RPMI7951 (cell line): ENCODE results near the gene RASGEF1B. TPM values are rescaled to one million over a fixed set of nuclear protein-coding genes. Genes with fewer than 3 reads are reported as not detected.
"Not testable (repeated sequence)": the region's sequence is repeated elsewhere in the genome, so short reads cannot be mapped to it uniquely, and the experiment has no call there.

Source experiments
- DNase-seq: peaks from one replicate; pipeline ENCODE4 v3.0.0-alpha.2; 2012; ENCODE audit warnings: low read depth
- total RNA-seq: library from RNA; depleted of rRNA; stranded (reverse); fragments of >200 nt; shearing (Covaris generic); gene quantifications from 2 replicates; pipeline ENCODE4 v1.2.3, GENCODE V29; 2014

The RASGEF1B gene
- total RNA-seq, 1 experiment from 2014 or later, result not detected

DNA sequence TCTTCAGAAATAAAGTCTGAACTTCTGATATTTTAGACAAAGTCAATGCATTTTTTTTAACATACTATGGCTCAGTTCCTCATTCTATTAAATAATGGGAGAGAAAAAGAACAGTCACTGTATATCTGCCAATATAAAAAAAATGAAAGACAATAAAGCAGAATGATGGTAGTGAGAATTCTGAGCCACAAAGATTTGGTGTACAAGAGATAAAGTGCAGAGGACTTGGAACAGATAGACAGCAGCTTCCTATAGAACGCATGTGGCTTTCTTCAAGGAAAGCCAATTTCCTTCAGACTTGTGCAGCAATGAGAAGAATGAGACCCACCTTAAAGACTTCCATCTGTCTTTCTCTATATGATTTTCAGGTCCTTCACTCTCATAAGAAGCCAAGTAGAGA lies 39.7 kb downstream of the RASGEF1B start:
- DNase-seq, result no peak

DNA sequence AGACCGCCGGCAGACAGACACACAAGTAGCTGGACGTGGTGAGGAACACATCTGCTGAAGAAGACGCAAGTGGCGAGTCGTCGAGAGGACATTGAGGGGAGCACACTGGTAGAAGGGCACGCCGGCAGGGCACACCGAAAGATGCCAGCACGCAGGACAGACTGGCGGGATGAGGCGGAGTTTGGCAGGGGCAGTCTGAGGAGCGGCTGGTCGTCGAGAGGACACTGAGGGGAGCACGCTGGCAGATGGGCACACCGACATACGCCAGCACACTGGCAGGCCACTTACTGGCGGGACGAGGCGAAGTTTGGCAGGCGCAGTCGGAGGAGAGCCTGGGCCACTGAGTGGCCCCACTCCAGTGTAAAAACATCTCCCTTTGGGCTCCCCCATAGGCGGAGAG lies 42.1 kb downstream of the RASGEF1B start:
- DNase-seq, result no peak

DNA sequence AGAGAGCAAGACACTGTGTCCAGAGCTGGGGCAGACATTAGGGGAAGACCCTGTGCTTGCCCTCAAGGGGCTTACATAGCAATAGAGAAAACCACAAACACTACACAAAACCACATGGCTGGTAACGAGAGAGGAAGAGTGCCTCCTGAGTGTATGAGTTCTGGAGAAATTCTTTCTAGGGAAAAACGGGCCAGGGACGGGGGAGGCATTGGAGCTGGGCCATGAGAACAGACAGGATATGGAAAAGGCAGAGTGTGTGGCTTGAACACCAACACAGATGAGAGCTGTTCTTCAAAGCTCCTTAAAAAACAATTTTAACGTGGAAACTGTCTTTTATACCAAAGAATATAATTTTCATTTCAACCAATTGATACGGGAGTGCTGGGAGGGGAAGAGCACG lies 42.7 kb downstream of the RASGEF1B start:
- no peak for DNase-seq

DNA sequence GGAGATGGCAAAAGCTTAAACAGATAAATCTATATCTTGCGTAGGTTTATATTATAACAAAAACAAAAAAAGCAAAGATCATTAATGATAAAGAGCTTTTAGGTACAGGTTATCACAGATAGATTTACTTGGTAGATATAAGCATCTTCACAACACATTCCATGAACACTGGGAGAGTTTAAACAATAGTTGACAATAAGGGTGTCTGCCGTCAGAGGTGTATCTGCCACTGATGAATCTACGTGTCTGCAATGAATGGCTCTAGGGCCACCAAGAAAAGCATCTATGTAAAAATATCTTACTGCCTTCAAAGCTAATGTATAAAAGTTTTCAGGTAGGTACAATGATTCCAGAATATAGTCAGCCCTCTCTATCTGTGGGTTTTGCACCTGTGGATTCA lies 43.7 kb downstream of the RASGEF1B start:
- no peak for DNase-seq

DNA sequence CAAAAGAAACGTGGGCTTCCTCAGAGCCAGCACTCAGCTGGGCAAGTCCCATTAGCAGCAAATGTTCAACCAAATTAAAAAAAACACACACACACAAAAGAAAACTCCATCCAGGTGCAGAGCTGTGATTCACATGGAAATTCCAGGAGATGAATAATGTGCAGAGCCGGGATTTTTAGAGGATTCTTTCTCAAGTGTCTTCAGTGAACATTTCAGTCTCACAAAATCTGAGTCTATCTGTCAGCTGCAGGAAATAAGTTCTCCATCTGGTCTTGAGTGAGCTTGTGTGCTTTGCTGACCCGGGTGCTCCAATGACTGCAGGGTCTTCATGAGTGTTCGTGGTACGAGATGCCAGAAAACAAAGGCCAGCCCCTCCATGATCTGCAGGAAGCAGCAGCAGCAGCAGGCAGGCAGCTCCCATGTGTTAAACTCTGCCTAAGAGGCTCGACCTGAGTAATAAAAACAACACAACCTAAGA lies 44.3 kb downstream of the RASGEF1B start:
- no peak for DNase-seq

DNA sequence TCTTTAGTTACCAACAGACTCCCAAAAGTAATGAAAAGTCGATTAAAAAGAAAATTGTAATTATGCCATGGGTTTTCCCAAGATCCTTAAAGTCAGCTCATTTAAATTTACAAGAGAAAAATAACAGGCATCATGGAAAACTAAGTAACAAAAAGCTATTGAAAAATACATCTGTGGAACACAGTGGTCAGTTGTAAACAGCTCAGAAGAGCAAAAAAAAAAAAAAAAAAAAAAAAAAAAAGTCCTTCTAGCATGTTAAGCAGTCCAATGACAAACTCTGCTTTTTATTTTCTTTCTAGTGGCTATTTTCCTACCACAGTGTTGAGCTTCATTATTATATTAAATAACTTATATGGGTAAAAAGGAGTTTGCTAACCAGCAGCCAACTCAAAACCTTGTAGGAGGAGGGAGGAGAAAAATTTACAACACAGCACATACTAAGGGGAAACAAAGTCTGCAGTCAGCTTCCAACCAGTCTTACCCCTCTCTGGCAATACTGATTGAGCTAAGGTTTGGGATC lies 44.9 kb downstream of the RASGEF1B start:
- DNase-seq, result no peak

DNA sequence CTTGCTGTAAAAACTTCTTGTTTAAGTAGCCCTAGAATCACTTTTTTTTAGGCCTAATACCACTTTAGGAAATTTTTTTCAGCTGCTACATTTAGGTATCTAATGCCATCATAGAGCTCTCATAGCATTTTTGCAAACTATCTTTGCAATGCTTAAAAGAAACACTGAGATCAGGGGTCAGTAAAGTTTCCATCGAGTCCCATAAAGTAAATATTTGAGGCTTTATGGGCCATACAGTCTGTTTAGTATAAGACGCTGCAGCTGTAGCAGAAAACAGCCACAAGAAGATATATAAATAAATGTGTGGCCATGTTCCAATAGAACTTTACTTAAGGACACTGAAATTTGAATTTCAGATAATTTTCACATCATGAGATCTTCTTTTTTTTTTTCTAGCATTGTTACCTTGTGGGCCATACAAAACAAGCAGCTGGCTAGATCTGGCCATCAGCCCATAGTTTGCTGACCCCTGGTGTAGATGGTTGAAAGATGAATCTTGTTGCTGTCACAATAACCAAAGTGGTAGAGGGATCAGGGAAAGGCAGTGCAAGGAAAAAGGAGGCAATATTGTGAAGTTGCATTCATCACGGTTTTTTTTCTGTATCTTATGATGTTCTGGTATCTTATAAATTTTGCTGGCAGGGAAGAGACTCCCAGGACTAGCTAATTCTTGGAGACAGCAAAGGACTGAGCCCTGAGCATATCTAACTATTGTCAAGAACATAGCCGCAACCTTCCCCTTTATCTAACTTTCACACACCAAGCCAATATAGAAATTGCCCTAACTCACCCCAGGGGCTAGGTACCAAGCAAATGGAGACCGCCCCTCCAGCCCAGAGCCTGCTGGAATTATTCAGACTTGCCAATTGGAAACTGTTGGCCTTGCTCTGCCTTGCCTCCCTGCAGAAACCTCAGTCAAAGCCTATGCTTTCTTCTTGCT lies 46.6 kb downstream of the RASGEF1B start:
- DNase-seq, result no peak

DNA sequence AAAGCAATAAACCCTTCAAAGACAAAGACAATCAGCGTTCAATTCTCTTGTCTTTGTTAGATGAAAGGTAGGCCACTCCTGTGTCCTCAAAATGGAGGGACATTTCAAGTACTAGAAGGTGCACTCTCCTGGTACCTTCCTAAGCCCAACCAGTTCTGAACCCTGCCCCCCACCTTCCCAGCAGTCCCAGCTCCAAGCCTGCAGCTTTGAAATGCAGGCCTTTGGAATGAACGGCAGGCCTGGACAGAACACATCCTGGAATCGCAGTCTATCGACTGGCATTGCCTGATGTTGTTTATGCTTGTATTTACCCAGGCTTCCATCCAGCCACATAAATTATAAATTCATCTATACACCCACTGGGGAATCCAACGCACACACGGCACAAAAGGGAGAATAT lies 47.4 kb downstream of the RASGEF1B start:
- no peak for DNase-seq

DNA sequence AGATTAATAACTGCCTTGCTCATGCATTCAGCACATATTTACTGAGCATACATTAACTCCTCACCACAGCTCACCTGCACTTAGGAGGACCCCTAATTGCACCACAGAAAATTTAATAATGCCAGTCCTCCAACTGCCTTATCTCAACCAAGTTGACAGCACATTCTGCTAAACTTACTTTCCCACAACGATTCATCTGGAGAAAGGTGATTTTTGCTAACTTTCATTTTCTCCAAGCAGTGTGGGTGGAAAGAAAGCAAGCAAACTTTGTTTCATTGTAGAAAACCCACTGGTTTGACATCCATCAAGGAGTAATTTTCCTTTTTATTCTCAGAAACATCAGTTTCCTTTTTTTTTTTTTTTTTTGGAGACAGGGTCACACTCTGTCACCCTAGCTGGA lies 49.1 kb downstream of the RASGEF1B start:
- no peak for DNase-seq

DNA sequence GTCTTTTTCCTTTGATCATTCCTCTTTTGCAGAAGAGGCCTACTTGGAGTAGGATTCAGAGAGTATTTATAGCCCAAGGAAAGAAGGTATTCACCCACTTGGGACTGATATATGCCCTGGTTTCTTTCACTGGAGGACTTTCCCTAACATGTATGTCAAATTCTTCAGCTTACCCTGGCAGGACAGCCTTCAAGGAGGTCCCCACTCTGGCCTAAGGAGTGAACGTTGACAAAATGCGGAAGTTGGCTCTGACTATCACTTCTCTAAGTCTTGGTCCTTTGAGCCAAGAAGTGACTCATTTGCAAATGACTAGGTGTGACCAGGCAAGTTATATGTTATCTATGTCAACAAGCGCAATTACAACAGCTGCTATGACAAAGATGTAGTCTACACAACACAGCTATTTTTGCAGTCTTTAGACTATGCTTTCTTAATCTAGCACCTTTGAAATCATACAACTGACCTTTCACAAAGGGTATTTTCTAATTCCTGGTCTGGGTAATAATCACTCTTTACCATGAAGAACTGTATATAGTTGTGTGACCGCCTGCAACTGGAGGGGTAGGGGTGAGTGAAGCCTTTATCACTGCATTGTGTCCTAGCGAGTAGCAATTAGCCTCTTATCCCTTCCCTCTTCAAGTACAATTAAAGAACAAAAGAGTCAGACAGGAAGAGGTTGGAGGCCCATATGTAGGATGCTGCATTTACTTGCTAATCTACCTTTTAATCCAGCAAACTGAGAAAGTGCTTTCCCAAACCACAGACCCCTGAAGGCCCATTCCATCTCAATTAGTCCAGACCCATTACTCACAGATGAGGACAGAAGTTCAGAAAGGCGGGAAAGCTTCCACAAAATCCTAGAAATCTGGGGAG lies 50.1 kb downstream of the RASGEF1B start:
- DNase-seq, result no peak

DNA sequence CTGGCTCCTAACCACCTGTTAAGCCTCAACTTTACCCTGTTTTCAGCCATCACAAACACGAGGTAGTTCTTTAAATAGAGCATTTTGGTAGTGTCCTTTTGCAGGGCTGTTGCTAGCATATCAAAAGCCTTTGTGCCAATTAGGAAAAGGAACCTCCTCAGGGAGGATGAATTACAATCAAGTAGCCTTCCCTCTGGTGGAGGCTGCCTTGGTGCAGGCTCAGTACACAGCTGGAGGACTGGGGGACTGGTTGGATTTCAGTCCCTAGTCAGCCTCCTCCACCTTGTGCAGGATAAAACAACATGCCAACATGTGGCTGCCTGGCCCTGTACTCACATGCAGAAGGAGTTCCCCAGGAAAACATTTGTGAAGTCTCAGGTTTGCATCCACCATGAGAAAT lies 53.1 kb downstream of the RASGEF1B start:
- DNase-seq, result no peak

DNA sequence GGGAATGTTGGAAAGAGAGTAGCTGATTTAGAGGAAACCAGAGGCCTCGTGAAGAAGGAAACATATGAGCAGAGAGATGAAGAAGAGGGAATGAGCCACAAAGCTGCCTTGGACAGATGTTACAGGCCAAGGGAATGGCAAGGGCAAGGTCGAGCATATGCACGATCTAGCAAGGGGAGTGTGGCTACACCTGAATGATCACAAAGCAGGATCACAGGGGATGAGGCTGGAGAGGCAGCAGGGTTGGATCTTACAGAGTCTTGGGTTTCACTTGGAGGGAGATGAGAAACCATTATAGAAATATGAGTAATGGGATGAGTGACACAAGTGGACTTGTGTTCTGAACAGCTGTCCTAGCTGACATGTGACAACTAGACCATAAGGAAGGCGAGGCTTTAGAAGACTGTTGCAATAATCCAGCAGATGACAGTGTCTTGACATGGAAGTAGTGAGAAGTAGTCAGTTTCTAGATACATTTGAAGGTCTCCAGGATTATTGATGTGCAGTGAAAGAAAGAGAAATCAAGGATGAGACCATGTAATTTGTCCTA lies 58.7 kb downstream of the RASGEF1B start:
- no peak for DNase-seq

DNA sequence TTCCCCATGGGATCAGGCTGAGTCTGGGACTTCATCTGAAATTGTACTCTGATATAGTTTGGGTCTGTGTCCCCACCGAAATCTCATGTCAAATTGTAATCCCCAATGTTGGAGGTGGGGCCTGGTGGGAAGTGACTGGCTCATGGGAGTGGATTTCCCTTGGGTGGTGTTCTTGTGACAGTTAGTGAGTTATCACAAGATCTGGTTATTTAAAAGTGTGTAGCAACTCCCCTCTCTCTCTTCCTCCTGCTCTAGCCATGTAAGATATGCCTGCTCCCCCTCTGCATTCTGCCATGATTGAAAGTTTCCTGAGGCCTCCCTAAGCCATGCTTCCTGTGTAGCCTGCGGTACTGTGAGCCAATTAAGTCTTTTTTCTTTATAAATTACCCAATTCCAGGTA lies 61.0 kb downstream of the RASGEF1B start:
- no peak for DNase-seq

DNA sequence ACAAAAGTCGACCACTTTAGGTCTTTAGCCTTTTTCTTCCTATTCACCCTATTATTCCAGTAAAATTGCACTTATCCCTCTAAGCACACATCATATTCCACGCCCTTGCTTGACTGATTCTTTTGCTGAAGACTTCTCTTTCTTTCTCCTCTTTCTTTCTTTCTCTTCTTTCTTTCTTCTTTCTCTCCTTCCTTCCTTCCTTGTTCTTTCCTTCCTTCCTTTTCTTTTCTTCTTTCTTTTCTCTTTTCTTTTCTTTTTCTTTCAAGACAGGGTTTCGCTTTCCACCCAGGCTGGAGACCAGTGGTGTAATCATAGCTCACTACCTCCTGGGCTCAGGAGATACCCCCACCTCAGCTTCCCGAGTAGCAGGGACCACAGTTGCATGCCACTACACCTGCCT lies 61.9 kb downstream of the RASGEF1B start:
- DNase-seq, result no peak

DNA sequence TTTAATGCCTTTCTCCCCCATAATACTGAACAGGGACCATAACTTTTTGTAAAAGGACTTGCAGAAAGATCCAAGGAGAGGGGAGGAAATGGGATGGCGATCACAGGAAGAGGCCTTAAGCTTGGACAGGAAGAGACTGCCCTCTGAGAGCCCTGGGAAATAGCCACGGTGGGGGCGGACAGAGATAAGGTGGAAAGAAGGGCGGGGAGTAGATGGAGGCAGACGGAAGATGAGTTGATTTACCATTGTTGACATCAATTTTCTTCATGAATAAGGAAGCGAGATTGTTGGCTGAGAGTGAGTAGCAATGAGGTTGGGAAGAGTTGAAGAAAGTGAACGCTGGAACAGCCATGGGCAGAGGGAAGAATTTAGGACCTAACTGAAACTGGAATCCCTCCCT lies 63.4 kb downstream of the RASGEF1B start:
- DNase-seq, result no peak

DNA sequence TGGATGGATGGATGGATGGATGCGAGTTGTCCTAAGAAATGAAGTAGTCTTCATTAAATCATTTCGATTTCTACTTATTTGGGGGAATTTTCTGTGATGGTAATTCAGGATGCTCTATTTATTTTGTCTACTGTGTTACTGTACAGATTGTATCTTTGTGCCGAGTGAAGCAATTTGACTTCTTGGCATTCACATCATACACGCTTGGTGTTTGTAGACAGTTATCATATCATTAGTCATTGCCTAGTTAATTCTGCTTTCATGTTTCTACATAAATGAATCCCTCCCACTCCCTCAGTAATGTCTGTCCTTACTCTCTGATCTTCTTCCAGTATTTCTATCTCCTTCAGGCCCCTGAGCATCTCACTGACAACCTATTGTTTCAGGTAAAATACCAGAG lies 64.0 kb downstream of the RASGEF1B start:
- no peak for DNase-seq

DNA sequence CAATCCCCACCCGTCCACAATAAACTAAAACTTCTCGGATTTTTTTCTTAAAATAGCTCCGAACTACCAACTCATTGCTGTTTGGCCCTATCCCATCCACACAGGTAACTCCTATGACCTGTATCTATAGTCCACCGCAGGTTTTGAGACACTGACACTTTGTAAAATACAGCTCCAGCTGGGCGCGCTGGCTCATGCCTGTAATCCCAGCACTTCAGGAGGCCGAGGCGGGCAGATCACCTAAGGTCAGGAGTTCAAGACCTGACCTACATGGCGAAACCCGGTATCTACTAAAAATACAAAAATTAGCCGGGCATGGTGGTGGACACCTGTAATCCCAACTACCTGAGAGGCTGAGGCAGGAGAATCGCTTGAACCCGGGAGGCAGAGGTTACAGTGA lies 65.2 kb downstream of the RASGEF1B start:
- DNase-seq, result not testable (repeated sequence)

DNA sequence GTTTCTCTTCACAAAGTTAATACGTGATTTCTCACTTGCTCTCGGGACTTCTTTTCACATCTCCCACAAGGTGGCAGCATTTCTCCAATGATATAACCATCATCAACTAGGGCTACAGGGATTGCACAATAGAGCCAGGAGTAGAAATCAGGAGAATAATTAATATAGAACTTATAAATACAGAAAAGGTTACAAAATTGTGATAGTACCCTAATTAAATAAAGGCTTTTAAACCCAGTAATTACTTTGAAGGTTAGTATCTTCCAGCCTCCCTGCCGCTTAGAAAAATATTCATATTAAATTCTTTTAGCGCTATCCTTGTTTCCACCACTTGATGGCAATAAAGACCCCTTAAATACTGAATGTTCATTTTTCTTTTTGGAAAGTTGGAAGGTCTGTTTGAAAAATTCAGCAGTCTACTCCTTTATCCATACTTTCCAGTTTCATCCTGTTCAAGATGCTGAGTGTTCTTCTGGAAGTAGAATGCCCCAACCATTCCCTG lies 65.8 kb downstream of the RASGEF1B start:
- peak; percentile 63 for DNase-seq

DNA sequence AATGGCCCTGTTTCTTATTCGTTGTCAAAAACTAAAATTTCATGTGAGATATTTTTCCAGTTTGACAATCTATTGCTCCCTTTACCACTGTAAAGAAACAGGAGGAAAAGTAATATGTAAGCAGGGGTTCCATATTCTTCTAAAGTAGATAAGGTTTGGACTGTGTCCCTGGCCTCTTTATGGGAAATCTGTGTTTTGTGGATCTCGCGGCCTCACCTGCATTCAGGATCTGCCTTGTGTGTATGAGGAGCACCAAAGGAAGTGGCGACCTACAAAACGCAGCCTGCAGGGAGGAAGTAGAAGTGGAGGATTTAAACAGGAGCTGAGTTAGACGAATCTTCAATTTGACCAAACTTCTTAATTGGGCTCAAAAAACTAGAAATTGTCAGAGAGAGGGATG lies 67.0 kb downstream of the RASGEF1B start:
- no peak for DNase-seq

DNA sequence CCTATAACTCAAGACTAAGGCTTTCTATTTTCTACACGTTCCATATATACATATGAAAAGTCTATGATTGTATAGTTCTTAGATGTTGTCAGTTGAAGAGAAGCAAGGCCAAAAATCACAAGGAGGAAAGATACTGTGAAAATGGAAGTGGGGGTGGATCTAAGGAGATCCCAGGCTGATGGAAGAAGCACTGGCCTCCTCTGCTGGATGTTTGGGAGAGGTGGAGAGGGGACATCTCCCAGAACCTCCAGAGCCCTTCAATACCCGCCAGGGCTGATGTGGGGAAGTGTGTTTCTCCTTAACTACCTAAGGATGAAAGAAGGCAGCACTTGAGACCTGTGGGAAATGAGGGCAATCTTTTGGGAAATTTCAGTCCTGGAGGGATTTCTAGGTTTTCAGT lies 67.4 kb downstream of the RASGEF1B start:
- DNase-seq, result no peak

DNA sequence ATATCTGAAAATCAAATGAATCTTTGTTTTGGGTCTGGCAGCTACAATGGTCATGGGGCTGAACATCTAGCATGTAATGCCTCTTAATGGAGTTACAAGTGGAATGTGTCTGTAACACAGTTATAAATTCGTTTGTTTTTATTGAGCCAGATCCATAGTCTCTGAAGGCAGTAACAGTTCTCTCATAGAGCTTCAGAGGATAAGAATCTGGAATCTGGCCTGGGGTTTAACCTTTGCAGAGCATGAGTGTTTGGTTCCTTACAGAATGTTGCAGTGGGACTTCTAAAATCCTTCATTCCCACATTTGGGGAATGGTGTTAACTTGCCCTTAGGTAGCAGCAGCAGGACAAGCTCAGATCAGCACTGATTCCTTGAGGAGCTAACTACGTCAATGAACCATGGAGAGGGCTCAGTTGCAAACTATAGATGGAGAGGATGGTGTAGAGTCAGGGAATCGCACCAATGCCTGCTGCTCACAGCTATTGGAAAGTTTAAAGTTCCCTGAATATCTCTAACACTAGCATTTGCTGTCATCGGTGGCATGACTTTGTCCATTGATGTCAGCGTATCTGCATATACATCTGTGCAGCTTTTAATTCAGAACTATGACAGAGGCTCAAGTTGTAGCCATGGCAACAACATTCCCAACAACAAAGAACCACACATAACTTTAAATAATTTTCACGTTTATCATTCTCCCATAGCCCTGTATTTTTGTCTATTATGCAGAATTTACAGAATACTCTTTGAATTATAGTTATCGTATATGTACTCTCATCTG lies 72.2 kb downstream of the RASGEF1B start:
- DNase-seq, result no peak
